ENCODE data around the gene GDF10.

DNA sequence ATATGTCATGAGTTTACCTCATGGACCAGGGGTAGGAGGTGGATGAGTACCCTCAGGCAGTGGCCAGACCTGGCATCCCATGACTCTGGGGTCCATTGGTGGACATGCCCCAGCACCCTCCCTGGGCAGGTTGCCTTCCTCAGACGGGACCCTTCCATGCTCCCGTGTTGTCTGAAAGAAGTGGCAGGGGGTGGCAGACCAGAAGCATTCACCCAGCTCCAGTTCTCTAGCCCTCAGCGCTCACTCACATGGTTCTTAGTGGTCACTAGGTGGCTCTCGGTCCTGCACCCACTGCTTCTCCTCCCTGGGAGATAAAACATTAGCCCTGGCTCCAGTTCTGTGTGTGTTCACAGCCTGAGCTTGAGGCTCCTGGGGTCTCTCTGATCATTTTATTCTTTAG lies 54.2 kb downstream of the GDF10 start:
- no peak for TF ChIP-seq EZH2 (IDR thresholded peaks at IDR 0.05; ENCODE audit: borderline replicate concordance, low read depth, low read length, severe bottlenecking)
- TF ChIP-seq POLR2A (IDR thresholded peaks at IDR 0.05; ENCODE audit: low read depth, low read length) = no peak
- TF ChIP-seq, protein P1, sequence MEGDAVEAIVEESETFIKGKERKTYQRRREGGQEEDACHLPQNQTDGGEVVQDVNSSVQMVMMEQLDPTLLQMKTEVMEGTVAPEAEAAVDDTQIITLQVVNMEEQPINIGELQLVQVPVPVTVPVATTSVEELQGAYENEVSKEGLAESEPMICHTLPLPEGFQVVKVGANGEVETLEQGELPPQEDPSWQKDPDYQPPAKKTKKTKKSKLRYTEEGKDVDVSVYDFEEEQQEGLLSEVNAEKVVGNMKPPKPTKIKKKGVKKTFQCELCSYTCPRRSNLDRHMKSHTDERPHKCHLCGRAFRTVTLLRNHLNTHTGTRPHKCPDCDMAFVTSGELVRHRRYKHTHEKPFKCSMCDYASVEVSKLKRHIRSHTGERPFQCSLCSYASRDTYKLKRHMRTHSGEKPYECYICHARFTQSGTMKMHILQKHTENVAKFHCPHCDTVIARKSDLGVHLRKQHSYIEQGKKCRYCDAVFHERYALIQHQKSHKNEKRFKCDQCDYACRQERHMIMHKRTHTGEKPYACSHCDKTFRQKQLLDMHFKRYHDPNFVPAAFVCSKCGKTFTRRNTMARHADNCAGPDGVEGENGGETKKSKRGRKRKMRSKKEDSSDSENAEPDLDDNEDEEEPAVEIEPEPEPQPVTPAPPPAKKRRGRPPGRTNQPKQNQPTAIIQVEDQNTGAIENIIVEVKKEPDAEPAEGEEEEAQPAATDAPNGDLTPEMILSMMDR (IDR thresholded peaks at IDR 0.05; ENCODE audit: extremely low read depth in 1 of 2, insufficient read depth in 1 of 2, low read depth in 1 of 2, low read length in 2 of 2) = peak in 1 of 2 donors; percentile 2
- TF ChIP-seq, protein P2, sequence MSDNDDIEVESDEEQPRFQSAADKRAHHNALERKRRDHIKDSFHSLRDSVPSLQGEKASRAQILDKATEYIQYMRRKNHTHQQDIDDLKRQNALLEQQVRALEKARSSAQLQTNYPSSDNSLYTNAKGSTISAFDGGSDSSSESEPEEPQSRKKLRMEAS (IDR thresholded peaks at IDR 0.05; ENCODE audit: insufficient read depth, insufficient read length) = no peak
- no peak for TF ChIP-seq POLR2AphosphoS5 (IDR thresholded peaks at IDR 0.05; ENCODE audit: insufficient read depth, low read depth, low read length)
- no peak for TF ChIP-seq JUN (IDR thresholded peaks at IDR 0.05; ENCODE audit: borderline replicate concordance, insufficient read depth, insufficient read length, low read depth)
- TF ChIP-seq FOS (IDR thresholded peaks at IDR 0.05; ENCODE audit: borderline replicate concordance, insufficient read depth, low read length) = no peak
- no peak for TF ChIP-seq GATA2 (IDR thresholded peaks at IDR 0.05; ENCODE audit: insufficient read depth, insufficient read length, low read depth, low read length)
